NCI-H1417 treated with DMSO at 0.1 percent for 48 hours (cell line): ENCODE data around the gene ST7.

Source experiments
- DNase-seq: peaks from one replicate; lab custom pipeline; 2025; lab: John Stamatoyannopoulos, UW

The ST7 gene

DNA sequence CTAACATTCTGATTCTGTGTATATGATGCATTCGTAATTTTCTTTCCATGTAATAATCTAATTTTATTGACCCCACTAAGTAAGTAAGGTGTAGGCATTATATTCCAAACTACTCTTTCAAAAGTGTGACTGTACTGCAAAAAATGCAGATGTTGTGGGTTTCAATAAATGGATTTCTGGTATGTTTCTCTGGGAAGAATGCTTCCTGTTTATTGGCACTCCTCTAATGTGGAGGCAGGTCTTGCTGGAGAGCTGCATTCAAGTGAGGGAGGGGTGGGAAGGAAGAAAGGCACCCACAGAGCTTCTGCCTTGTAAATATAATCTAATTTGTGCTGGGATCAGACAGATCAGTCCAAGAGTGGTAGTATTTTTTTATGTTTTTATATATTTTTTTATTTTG lies 23.9 kb downstream of the ST7 start:
- no peak for DNase-seq

- DNase-seq: no peak
Measured at GRCh38 chr7:116978006-116978405, 24.7 kb downstream of the ST7 start.

GRCh38 chr7:116979430-116979829 lies 26.1 kb downstream of the ST7 start:
- no peak for DNase-seq

DNA sequence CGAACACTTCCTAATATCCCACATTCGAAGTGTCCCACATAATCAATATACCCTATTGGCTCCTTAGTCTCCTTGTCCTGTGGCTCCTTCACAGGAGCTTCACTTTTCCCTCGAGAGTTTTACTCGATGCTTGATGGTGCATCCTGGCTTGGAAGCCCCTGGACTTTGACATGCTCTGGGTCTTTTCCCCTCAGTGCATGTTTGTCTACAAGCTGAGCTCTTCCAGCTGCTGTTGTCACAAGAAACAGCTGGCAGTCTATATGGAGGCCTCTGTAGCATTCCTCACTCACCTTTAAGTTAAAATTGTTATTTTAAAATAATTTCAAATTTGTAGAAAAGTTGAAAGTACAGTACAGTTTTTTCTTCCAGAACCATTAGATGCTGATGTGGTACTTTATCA lies 27.1 kb downstream of the ST7 start:
- DNase-seq: no peak

DNA sequence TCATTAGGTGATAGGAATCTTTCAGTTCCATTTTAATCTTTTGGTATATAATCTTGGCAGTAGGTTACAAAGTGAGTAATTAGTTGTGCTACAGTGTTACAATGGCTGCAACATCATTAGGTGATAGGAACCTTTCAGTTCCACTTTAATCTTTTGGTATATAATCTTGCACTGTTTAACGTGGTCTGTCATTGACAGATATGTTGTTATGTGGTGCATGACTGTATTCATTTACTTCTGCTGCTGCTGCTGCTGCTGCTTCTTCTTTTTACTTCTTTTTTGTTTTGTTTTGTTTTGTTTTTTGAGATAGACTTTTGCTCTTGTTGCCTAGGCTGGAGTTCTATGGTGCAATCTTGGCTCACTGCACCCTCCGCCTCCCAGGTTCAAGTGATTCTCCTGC lies 28.6 kb downstream of the ST7 start:
- no peak for DNase-seq

DNA sequence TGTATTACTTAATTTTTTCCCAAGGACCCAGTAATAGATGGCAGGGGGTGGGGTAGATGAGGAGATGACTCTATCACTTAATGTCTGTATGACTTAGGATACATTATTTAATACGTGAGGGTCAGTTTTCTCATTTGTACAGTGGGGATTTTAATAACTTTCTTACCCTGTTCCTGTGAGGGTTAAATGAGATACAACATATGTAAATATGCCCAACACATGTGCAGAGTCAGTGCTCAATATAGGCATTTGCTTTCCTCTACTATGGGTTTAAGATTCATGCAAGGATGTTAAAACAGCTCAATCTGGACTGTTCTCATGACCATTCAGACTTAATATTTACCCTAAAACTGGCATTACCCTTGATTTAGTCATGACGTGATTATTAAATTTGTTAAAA lies 31.2 kb downstream of the ST7 start:
- no peak for DNase-seq

GRCh38 chr7:116984917-116985316 lies 31.6 kb downstream of the ST7 start:
- DNase-seq: peak; percentile 17

DNA sequence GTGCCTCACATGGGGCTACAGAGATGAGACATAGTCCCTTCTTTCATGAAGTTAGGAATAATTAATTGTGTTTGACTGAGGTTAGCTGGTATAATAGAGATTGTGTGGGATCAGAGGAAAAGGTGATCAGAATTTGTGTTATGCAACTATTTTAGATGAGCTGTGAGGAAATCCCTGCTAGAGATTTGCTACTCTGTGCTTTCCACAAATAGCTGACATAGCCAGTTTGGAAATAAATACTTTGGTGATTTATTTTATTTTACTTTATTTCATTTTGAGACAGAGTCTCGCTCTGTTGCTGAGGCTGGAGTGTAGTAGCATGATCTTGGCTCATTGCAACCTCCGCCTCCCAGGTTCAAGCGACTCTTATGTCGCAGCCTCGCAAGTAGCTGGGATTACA lies 32.3 kb downstream of the ST7 start:
- DNase-seq: no peak

- DNase-seq: no peak
Measured at GRCh38 chr7:116986611-116987565, 33.6 kb downstream of the ST7 start.

GRCh38 chr7:116988363-116988989 lies 35.2 kb downstream of the ST7 start:
- no peak for DNase-seq

DNA sequence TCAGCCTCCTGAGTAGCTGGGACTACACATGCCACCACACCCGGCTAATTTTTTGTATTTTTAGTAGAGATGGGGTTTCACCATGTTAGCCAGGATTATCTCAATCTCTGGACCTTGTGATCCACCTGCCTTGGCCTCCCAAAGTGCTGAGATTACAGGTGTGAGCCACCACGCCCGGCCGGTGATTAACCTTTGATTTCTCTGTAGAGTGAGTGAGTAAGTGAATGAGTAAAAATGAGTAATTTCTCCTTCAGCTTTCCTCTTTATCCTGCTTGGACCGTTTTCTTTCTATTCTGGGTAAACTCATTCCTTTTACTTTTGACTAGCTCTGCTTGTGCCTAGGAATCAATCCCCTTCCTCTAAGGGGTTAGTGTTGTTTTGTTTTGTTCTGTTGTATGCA lies 36.8 kb downstream of the ST7 start:
- DNase-seq: no peak

GRCh38 chr7:116991233-116991632 lies 37.9 kb downstream of the ST7 start:
- DNase-seq: no peak

GRCh38 chr7:116994611-116995010 lies 41.3 kb downstream of the ST7 start:
- no peak for DNase-seq

- no peak for DNase-seq
Measured at GRCh38 chr7:116997972-116998371, 44.7 kb downstream of the ST7 start.

DNA sequence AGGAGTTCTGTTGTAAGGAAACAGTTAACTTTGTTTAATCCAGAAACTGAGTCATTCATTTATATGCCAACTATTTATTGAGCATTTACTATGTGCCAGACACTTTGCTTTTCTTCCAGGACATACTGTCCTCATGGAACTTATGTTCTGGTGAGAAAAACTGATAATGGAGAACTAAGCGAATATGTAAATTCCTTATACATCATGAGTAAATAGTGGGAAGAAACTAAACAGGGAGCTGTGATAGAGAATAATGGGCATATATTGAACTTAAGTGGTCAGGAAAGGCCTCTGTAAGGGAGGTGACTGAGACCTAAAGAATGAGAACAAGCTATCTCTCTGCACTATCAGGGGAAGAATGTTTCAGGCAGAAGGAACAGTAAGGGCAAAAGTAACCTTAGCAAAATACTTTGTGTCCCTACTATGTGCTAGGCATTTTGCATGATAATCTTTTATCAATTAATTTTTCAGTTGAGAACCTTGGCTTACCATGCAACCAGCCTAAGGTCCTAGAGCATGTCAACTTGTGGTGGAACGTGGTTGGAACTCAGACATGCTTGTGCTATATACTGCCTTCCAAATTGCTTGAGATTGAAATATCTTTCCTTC lies 45.4 kb downstream of the ST7 start:
- DNase-seq: no peak

GRCh38 chr7:116999311-116999710 lies 46.0 kb downstream of the ST7 start:
- DNase-seq: no peak

DNA sequence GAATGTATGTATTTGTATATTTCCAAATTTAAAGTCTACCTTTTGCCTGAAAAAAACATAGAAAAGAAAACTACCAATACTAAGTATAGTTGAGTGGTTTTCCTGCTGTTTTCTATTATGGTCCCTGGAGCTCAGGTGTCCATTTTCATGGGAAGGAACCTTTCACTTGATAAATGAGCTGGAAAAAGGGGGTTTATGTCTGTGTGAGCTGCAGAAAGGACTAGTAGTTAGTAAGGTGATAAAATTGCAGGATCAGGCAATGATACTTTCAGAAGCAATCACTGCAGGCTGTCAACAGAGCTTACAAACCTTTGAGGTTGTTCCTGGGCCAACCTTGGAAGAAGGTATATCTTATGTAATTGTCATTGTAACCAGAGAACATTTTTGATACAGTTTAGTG lies 48.0 kb downstream of the ST7 start:
- DNase-seq: no peak

DNA sequence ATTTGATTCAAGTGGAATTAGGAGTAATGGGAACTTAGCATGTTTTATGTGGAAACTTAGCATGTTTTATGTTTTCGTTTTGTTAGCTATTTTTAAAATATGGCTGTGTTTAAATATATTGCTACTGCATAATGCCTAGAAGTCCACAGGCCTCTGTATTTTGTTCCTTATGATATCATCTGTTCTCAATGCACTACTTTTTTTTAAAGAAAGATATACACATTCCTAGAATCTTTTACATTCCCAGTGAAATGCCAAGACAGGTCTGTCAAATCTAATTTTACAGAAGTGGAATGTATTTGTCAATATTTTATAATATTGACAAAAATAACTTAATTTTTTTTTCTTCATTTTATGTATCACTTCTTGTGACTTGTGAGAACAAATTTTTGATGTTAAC lies 51.6 kb downstream of the ST7 start:
- no peak for DNase-seq

GRCh38 chr7:117005449-117005848 lies 52.1 kb downstream of the ST7 start:
- no peak for DNase-seq

- DNase-seq: no peak
Measured at GRCh38 chr7:117006907-117007684, 53.8 kb downstream of the ST7 start.

DNA sequence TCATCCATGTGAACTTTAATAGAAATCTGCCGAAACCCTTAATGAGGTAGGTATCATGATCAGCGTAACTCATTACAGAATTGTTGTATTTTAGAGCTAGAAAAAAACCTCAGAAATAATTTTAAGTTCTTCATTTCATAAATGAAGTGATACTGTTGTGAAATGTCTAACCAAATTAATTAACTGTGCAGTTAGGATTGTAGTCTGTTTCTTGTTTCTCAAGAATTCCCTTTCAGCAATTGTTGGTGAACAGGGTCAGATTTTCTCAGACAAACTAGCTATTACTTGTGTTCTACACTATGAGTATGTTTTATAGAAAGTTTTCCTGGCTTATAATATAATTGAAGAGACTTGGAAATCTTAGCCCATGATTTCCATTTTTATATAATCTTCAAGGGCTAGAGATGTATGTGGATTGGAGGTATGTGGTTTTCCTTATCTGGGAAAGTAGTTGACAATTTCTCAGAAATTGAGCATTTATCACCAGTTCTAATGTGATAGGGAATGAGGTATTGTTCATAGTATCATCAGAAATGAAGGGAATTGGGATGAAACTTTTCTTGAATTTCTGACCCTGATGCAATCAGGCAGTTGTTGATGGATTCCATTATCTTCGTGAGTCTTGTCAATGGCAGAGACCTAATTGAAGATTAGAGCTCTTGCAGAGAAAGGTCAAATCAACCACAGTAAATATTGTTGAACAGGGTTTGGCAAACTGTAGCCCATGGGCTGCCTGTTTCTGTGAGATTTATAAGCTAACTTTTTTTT lies 55.0 kb downstream of the ST7 start:
- no peak for DNase-seq
